Measurements from ENCODE around the gene KIF26B.

The KIF26B gene

DNA sequence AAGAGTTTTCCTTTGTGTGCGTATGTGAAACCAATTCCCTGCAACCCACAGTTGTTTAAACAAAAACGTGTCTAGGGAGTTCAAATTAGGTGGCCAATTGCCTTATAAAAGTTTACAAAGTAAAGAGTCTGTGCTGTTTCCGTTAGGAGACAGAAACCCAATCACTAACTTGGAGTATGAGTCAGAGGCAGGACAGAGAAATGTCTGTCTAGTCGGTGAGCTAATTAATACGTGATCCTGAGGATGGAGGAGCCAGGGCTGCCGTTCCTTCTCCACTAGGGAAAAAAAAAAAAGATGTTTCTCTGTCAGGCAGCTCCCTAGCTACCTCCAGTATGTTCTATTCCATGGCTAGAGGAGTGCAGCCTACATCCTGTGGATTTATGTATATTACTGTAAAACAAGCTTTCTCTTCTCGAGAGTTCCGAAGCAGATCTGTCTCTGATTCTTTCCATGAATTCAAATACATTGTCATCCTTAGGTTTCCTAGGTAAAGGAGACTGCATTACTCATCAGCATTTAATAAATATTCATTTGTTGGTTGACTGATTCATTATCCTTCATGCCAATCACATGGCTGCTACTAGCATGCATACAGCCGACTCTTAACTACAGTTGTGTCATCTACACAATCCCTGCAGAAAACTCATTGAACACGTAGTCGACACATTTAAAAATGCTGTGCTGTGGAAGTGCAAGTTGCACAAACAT is 430.6 kb downstream of the KIF26B start:
- peak; percentile 93 for DNase-seq (ENCODE audit: low spot score)
- FAIRE-seq, result peak; percentile 96

DNA sequence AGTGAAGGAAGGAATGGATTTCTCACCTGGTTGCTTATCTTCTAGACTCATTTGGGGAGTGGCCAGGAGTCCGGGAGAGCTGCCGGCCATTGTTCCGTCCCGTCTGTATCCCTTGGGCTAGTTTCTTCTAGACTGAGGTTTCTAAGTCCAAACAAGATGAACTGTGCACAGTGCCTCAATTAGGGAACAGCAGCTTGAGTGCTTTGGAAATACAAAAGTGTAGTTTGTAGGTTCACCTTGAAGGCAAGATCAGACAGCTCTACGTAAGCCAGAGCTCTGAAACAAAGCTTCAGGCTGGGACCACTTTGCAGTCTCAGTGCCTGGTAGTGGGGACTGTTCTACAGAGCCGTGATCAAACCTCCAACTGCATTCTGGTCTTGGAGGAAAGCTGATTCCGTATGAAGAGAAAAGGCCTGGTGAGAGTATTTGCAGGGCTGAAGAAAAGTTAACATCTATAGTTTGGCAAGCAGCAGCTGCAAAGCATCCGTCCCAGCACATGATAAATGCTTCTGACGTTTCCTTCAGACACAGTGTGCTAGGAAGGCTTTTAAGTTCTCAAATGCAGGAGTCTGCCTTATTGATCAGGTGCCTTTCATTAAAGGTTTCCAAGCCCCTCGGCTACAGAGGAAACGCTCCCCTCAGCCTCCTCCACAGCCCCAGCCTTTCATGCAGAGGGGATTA is 432.8 kb downstream of the KIF26B start:
- DNase-seq (ENCODE audit: low spot score) (no peak), FAIRE-seq (no peak)

DNA sequence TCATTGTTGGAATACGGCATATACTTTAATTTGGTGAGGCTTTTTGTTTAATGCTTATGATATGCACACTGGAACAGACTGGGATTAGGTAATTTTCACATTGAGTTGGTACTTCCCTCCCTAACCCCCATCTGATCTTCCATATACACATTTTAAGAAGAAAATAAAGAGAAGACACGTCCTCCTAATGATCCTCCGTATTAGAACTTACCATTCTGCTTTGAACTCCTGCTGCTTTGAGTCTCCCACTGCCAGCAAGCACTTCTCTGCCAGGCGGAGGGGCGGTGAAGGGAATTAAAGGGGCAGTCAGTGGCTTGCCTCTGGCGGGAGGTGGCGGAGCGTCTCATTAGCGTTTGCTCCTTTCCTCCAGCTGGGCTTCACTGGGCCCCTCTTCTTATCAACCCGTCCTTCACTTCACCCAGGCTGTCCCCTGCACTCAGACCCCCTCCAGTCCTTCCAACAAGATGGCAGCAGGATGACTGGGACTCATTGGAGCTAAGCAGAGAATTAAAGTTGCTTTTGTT is 433.4 kb downstream of the KIF26B start:
- FAIRE-seq (no peak), DNase-seq (ENCODE audit: low spot score) (no peak)

DNA sequence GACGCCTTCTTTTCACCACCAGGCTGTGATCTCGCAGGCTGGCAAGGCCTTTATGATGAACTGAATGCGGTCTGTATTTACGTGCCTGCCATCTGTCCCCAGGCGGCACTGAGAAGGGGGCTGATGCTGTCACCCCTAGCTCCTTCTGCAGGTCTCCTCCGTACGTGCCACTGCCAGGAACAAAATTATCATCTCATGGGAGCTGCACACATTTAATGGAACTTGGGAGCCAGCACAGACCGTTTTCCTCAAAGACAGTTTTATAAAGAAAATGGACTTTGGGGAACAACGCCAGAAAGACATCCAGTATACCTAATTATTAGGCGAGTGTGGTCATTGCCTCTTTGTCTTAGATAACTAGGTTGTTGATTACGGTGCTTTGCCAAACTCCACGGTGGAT is 434.5 kb downstream of the KIF26B start:
- FAIRE-seq, result no peak
- DNase-seq (ENCODE audit: low spot score), result no peak

DNA sequence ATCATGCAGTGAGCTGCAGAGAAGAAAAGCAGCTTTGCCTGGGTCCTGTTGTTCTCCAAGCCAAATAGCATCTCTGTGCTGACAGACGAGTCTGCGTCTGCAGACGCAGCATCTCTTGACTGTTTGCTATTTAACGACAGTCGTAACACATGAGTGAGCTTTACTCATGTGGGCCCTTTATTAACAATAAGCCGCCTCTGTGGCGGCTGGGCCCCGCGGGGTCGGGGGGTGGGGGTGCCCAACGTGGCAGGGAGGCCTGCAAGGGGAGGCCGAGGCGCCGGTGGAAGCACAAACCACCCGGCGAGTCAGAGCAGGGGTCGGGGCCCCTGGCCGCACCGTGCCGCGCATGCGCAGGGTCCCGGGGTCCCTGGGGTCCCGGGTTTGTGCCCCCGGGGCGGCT is 435.1 kb downstream of the KIF26B start:
- peak; percentile 32 for DNase-seq (ENCODE audit: low spot score)
- FAIRE-seq, result no peak

DNA sequence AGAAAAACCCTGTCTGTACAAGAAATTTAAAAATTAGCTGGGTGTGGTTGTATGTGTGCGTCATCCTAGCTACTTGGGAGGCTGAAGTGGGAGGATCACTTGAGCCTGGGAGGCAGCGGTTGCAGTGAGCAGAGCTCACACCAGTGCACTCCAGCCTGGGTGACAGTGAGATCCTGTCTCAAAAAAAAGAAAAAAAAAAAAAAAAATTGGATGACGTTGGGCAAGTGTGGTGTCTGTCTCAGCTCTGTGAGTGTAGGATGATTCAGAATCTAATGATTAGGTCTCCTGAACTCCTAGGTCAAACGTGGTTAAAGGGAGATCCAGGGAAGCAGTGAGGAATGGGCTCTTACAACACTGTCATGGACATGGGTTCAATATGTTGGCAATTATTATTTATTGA is 435.9 kb downstream of the KIF26B start:
- FAIRE-seq, result peak; percentile 45
- peak; percentile 56 for DNase-seq (ENCODE audit: low spot score)

DNA sequence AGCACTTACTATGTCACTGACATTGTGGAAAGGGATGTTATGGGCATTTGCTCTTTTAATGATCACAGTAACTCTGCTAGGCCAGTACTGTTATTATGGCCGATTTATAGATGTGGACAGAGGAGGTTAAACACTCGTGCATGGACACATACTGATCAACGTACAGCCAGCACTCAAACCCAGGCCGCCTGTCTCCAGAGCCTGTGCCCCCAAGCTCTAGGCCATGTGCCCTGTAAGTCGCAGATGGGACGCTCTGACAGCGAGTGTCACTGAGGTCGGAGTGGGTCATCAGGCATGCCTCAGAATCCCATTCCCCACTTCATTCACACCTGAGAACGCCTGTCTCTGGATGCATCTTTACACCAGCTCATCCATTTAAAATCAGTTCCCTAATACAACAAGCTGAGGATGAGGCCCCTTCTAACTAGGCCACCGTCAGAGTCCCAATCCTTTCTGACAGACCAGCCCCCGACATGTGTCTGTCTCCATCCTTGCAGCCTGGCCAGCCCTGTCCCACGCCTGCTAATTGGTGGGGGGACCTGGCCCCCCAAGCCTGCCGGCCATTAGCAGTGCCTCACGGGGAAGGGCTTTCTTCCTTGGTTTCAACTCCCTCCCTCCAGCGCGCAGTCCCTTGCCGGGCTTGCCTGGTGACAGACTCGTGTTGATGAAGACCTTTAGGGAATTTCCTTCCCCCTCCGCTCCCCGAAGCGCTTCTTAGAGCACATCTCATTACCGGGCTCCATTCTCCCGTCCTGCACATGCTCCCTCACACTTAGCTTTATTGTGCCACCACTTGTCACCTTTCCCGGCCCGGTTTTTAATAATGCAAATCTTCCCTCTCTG is 436.8 kb downstream of the KIF26B start:
- FAIRE-seq (no peak), DNase-seq (ENCODE audit: low spot score) (no peak)

DNA sequence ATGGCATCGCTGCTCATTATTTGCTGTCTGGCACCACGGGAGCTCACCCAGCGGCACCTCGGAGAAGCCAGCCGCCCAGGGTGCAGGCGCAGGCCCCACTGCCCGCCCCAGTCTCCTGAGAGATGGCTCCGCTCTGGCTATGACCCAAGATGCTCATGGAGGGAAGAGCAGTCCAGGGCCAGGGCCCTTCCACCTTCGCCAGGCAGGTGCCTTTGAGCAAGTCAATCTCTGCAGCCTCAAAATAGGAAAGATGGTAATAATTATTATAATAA is 437.3 kb downstream of the KIF26B start:
- DNase-seq (ENCODE audit: low spot score) (no peak), FAIRE-seq (no peak)

DNA sequence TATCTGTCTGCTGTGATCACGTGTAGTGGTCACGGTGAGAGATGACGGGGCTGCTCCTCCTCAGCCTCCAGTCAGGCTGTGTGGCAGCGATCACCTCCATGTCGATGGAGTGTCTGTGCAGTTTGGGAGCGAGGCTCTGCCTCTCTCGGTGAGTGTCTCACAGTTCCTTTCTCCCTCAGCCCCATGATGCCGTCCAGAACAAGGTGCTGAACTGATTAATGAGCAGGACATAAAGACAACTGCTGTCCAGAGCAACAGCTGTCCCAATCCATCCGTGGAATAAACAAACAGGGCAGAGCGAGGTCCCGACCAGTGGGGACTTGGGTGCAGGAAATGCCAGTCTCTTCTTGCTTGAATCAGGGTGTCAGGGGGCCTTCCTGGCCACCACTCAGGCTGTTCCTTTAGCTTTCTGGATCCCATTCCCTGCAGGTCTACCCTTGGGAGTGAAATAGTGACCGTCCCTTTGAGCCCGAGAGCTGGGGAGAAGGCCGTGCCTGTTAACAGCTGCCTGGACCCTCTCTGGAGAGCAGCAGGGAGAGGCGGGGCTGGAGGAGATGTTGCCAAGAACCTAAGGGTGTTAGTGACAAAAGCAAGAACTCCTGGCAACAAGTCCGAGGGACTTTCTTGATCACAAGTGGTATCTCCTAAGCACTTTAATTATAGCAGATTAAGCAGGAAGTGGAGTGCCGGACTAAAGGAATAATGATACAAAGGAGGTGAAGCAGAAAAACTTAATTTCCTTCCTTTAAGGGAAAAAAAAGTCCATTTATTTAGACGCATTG is 443.9 kb downstream of the KIF26B start:
- DNase-seq (ENCODE audit: low spot score) (no peak), FAIRE-seq (no peak)

DNA sequence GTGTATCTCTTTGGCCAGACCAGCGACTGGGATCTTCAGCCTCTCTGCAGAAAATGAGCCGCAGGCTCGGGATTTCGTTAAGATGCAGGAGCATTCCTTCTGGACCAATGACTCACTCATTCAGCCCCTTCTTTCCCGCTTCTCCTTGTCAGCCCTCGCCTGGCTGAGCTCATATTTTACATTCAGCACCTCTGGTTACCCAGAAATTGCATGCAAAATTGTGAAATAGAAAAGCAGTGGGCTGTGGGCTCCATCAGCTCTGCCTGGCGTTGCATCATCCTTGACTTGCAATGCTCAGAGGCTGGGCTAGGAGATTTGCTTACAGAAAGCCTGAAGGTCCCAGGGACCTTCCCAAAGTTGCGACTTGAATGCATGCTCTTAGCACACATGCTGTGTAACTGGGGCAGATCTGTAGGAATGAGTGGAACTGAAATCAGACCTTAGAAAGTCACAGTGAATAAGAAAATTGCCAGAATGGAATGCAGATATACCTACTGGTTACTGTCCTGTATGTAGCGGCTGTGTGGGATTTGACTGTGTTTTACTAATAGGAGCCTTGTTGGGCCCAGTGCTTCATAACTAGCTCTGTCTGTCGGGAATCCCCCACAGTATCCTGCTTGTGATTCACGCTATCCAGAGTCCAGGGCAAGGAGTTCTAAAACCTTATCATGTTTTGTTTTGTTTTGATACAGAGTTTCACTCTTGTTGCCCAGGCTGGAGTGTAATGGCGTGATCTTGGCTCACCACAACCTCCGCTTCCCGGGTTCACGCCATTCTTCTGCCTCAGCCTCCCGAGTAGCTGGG is 444.8 kb downstream of the KIF26B start:
- FAIRE-seq (no peak), DNase-seq (ENCODE audit: low spot score) (peak; percentile 56)

DNA sequence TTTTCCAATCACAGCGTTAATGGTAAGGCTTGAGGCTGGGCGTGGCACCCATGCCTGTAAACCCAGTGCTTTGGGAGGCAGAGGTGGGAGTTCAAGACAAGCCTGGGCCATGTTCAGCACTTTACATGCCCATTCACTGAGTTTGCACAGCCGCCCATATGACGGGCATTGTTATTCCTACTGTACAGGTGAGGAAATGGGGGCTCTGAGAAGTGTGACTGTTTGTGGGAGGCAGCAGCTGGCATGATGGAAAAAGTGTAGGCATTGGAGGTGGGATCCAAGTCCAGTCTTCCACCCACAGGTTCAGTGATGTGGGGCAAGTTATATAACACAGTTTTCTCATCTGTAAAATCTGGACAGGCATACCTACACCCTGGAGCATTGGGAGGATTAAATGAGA is 445.9 kb downstream of the KIF26B start:
- DNase-seq (ENCODE audit: low spot score) (no peak), FAIRE-seq (no peak)

DNA sequence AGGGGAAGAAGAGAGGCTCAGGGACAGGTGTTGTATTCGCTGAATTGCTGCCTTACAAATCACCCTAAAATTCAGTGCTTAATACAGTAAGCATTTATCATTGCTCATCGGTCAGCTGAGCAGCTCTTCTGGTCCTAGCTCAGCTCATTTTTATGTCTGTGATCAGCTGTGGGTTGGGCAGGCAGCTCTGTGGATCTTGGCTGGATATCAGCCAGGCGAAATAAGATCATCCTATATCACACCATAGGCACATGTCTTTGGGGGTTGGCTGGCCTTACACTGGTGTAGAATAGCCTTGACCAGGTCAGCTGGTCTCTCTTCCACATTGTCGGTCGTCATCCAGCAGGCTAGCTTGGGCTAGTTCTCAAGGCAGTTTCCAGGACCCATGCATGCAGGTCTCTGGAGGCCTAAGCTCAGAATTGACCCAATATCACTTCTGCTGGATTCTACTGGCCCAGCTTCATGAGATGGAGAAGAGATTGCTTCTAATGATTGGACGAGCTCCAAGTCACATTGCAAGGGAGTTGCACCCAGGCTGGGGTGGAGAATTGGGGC is 448.6 kb downstream of the KIF26B start:
- DNase-seq (ENCODE audit: low spot score), result no peak

DNA sequence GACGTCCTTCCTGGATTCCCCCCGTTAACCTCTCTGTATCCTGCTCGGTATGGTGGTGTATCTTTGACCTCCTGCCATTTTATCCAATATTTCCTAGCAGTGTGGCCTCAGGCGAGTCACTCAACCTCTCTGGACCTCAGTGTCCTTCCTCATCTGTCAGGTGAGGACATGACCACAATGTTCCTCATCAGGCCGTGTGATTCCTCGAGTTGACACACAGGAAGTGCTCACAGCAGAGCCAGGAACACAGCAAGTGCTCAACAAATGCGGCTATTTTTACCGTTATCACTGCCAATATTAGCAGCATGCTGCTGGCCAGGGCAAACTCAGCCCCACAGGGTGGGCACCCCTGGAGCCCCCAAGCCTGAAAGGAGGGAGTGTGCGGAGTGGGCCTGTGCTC is 450.2 kb downstream of the KIF26B start:
- no peak for FAIRE-seq
- DNase-seq (ENCODE audit: low spot score), result peak; percentile 28

More for the DNA sequence above, 448.6 kb downstream of the KIF26B start:
- no peak for FAIRE-seq

DNA sequence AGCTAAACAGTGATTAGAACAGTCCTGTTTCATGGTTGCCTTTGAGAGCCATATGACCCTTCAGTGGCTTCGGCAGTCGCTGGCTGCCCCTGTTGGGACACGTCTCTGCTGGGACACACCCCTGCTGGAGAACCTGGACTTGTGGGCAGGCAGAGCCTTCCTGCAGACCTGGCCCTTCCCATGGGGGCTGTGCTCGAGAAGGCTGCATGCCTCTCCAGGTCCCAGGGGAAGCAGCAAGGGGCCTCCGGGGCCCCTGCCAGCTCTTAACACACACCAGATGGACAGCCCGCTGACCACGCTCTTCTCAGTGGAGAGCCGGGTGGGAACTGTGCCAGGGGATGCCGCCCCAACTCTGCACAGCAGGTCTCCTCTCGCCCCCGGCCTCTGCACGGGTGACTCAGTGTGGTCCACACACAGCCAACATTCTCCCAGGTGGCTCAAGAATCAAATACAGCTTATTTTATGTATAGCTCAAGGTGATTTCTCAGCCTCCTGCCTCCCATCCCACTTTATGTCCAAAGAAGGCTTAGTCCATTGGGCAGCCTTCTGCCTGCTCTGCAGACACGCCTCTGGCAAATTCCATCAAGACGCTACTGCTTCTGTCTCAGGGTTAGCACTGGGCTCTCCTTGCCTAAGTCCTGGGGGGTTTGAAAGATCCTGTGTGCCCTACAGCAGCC is 450.8 kb downstream of the KIF26B start:
- no peak for FAIRE-seq
- no peak for DNase-seq (ENCODE audit: low spot score)

DNA sequence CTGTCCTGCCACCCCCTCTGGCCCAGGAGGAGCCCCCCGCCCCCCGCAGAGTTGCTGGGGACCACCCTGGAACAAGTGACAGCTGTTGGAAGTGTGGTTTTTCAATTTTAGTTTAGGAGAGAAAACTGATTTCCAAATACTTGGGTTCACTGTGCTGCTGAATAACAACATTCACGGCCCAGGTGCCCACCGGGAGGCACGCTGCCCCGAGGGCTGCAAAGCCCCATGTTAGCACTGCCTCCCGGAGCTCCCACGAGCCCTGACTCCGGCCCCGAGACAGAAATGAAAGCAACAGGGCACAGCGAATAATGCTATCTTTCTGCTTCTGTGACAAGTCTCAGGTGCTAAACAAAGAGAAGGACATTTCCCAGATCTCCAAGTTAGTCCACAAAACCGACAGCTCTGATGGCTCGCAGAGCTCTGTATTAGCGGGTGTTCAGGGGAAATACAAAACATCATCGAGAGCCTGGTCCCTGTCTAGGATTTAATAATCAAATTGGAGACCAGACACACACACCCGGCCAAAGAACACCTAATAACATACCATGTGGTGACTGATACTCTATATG is 451.5 kb downstream of the KIF26B start:
- FAIRE-seq (no peak), DNase-seq (ENCODE audit: low spot score) (no peak)

DNA sequence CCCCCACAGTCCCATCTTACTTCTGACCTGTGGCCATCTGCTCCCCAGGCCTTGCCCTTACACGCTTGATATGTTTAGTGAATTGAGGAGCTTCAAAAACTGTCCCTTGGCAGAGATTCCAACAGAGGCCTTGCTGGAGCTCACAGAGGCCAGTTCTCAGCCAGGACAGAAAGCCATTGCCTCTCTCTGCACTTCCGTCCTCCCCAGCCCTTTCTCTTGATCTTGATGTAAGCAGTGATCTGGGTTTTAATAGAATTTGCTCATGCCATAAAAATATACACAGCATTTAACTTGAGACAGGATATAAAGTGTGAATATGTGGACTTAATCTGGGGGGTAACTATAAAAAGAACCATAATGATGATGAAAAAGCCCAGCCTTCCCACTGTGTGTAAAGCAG is 453.5 kb downstream of the KIF26B start:
- no peak for FAIRE-seq
- DNase-seq (ENCODE audit: low spot score), result no peak

DNA sequence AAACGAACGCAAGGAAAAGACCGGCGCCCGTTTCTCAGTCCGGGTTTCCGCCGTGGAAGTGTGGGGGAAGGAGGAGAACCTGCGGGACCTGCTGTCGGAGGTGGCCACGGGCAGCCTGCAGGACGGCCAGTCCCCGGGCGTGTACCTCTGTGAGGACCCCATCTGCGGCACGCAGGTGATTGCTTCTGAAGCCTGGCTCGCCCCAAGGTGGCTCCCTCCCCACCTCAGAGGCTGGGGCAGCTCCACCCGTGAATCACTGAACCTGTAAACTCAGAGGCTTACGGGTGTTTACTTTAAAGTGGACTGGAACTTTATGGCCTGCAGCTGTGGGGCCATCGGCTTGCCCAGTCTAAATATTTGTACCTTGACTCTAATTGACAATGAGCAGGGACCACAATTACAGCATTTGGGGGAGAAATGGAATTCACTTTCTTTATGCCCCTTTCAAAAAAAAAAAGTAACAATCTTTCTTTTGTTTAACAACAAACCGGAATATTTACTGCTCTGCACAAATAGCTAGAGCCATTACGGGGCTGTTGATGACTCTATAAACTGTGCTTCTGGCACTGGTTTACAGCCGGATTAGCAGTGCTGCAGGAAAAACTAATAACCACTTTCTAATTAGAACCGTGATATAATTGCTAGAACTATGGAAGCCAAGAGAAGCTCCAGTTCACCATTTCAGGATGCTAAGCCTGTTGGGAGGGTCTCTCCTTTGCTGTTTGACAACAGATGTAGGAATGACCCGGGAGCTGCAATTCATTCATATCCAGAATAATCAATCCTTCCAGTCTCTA is 454.8 kb downstream of the KIF26B start:
- FAIRE-seq (no peak), DNase-seq (ENCODE audit: low spot score) (no peak)

DNA sequence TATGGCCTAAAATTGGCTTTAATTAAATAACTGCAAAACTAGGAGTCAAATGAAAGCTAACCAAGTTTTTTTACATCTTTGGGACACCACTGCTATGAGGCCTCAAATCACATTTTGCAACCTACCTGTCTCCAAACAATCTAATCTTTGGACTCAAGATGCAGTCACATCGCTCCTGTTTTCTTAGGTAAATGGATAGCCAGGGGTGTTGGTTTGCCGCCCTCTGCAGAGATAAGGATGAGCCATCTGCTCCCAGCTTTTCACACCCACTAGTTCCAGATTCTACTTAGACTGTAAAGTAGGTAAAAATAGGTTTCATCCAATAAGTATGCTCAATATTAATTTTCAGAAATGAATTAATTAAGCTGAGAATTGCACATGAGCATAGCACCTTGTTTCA is 456.5 kb downstream of the KIF26B start:
- no peak for FAIRE-seq
- DNase-seq (ENCODE audit: low spot score), result no peak

DNA sequence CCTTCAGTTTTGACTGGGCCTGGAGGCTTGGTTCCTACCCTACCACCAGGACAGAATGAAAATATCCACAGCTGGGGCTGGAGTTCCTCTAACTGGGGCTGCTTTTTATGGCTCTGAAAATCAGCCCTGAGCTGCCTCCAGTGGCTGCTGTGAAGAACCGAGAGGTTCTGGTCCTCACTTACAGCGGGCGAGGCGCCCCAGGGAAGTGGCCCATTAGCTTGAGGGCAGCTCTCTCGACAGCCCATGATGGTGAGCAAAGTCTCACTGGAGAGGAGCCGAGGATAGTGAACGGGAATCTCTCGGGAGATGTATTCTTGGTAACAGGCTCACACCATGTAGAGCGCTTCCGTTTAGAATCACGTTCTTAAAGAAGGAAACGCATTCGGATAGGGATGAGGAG is 459.7 kb downstream of the KIF26B start:
- DNase-seq (ENCODE audit: low spot score) (no peak), FAIRE-seq (no peak)

Data from RCC 7860 (cell line).